GM12878 (cell line): ENCODE data around the gene FATE1. TPM values are rescaled to one million over a fixed set of nuclear protein-coding genes. Genes with fewer than 3 reads are reported as not detected.

ENCODE experiments used
- ATAC-seq: fragments of 200-7000 bp; cut with Tn5 transposase; 3 replicates; pipeline ENCODE4 v1.9.1; 2020; ENCODE audit warnings: mild to moderate bottlenecking, moderate library complexity
- BruUV-seq: library from RNA; stranded (reverse); fragments of 400-500 nt; replicated peaks from 2 replicates; lab custom pipeline; 2021; lab: Mats Ljungman, UMichigan
- CTCF ChIA-PET: fragments of 300-600 bp; sonication (Branson Sonifier 250); formaldehyde crosslinking; extraction: SDS; loops from one replicate; lab custom pipeline; 2021; ENCODE audit warnings: inconsistent platforms; lab: Yijun Ruan, JAX
- POLR2A ChIA-PET: fragments of 350-600 bp; formaldehyde crosslinking; extraction: SDS; loops from one replicate; lab custom pipeline; 2021; ENCODE audit warnings: inconsistent platforms; lab: Charles Lee
- RAD21 ChIA-PET: fragments of 300-600 bp; sonication (Branson Sonifier 250); formaldehyde crosslinking; loops from one replicate; lab custom pipeline; 2023; ENCODE audit warnings: antibody characterized with exemption; ENCODE audit not compliant: unreplicated experiment; lab: Charles Lee
- SMC1A ChIA-PET: fragments of 300-600 bp; sonication (Branson Sonifier 250); formaldehyde crosslinking; loops from one replicate; lab custom pipeline; 2023; ENCODE audit not compliant: unreplicated experiment, uncharacterized antibody; lab: Charles Lee
- DNase-seq: peaks from one replicate; pipeline ENCODE4 v3.0.0-alpha.2; 2011; ENCODE audit warnings: low read depth, low spot score
- FAIRE-seq: peaks from 3 replicates; lab custom pipeline; 2011; peaks lifted over from hg19 to GRCh38; lab: Jason Lieb, UNC
- H2AFZ ChIP-seq: 2 replicates; pipeline ENCODE4 v1.6.0; 2011; ENCODE audit warnings: low read depth, low read length, control low read depth; ENCODE audit not compliant: control insufficient read depth
- H3K27ac ChIP-seq: 2 replicates; pipeline ENCODE4 v1.5.1; 2011; ENCODE audit warnings: control low read depth; ENCODE audit not compliant: control insufficient read depth, insufficient read depth
- H3K27me3 ChIP-seq, 2 experiments: replicated peaks in 1 of 2; 2 replicates each; pipeline versions ENCODE4 v1.6.0 to v1.6.1; 2011; ENCODE audit warnings: low read length in 1 of 2; ENCODE audit not compliant: control insufficient read depth in 2 of 2, insufficient read depth in 2 of 2
- H3K36me3 ChIP-seq, 2 experiments: 2 replicates each; pipeline ENCODE4 v1.5.1; 2011; ENCODE audit warnings: low read length in 1 of 2; ENCODE audit not compliant: control insufficient read depth in 2 of 2, insufficient read depth in 2 of 2
- H3K4me1 ChIP-seq: 2 replicates; pipeline ENCODE4 v1.6.1; 2011; ENCODE audit warnings: mild to moderate bottlenecking, low read length, moderate library complexity, mixed read lengths; ENCODE audit not compliant: control insufficient read depth, insufficient read depth
- H3K4me2 ChIP-seq: 2 replicates; pipeline ENCODE4 v1.6.0; 2011; ENCODE audit warnings: control low read depth; ENCODE audit not compliant: control insufficient read depth, insufficient read depth
- H3K4me3 ChIP-seq: fragments of 200-600 bp; sonication (generic); 2 replicates; pipeline ENCODE4 v1.5.1; 2016
- H3K79me2 ChIP-seq: 2 replicates; pipeline ENCODE4 v1.6.0; 2011; ENCODE audit warnings: low read length; ENCODE audit not compliant: control insufficient read depth, insufficient read depth
- H3K9ac ChIP-seq: 2 replicates; pipeline ENCODE4 v1.8.0; 2011; ENCODE audit warnings: low read length, control low read depth, mixed read lengths; ENCODE audit not compliant: control insufficient read depth, insufficient read depth
- H3K9me3 ChIP-seq: replicated peaks from 3 replicates; pipeline ENCODE4 v1.5.1; 2011; ENCODE audit warnings: mild to moderate bottlenecking, low read length; ENCODE audit not compliant: control insufficient read depth, insufficient read depth
- H4K20me1 ChIP-seq: 2 replicates; pipeline ENCODE4 v1.6.0; 2011; ENCODE audit not compliant: control insufficient read depth, insufficient read depth
- BCL3 ChIP-seq: IDR thresholded peaks from 2 replicates; pipeline ENCODE4 v1.6.1; 2011; ENCODE audit warnings: borderline replicate concordance, low read depth, mild to moderate bottlenecking, moderate library complexity, low read length; ENCODE audit not compliant: insufficient read depth, poor library complexity, severe bottlenecking
- PAX5 ChIP-seq: IDR thresholded peaks from 2 replicates; pipeline ENCODE4 v1.6.1; 2011; ENCODE audit warnings: low read depth, low read length, borderline replicate concordance
- SMC3 ChIP-seq: IDR thresholded peaks from 2 replicates; pipeline ENCODE4 v1.6.1; 2011; ENCODE audit warnings: low read length, improper control_type of control experiment, borderline replicate concordance
- WGBS: methylation state at CpG from one replicate; pipeline ENCODE4 v1.1.6; 2016; ENCODE audit warnings: low lambda C conversion rate; ENCODE audit not compliant: insufficient replicate concordance, insufficient coverage; ENCODE audit errors: missing lambda C conversion rate; 5-methylcytosine and 5-hydroxymethylcytosine counted together
- in situ Hi-C: fragments of 300-500 bp; cut with MboI; formaldehyde crosslinking; loops from 9 replicates; pipeline ENCODE4 v1.14.3; 2018; ENCODE audit warnings: mixed read lengths
- intact Hi-C: fragments of 100-400 bp; cut with micrococcal nuclease; formaldehyde crosslinking; loops from one replicate; pipeline ENCODE4 v1.14.2; 2022; ENCODE audit not compliant: unreplicated experiment
- polyA plus RNA-seq, 11 experiments: library from polyadenylated mRNA; depleted of rRNA in 4 of 11; unstranded in 6 of 11; stranded (reverse) in 5 of 11; fragments of >200 nt; fragmentation: Nextera tagmentation in 4 of 11; fragmentation: Illumina TruSeq in 1 of 11; extraction: Ambion mirVana in 4 of 11; extraction: Trizol in 1 of 11; gene quantifications; 1 replicate in 1 of 11; 2 replicates in 10 of 11; pipeline versions ENCODE4 v1.2.1 to v1.2.3, GENCODE V29; 2011 to 2016; ENCODE audit warnings: inconsistent platforms in 2 of 11, missing spikeins in 2 of 11, low read depth in 1 of 11
- total RNA-seq, 4 experiments: library from RNA; depleted of rRNA in 3 of 4; stranded (reverse); fragments of >200 nt in 3 of 4; fragmentation: Illumina TruSeq in 1 of 4; extraction: Trizol in 1 of 4; gene quantifications; 2 replicates each; pipeline versions ENCODE4 v1.2.1 to v1.2.3, GENCODE V29; 2013 to 2021
- TF ChIP-seq, protein P1 (sequence below), 3 experiments: IDR thresholded peaks in 2 of 3; conservative IDR thresholded peaks in 1 of 3; 2 replicates each; pipeline ENCODE4 v1.5.1; 2011; ENCODE audit warnings: low read depth in 3 of 3, low read length in 3 of 3, mild to moderate bottlenecking in 3 of 3, control low read depth in 2 of 3, moderate library complexity in 2 of 3, inconsistent platforms in 1 of 3, mixed read lengths in 1 of 3; ENCODE audit not compliant: control insufficient read depth in 2 of 3, insufficient read depth in 1 of 3; ENCODE audit errors: extremely low read depth in 1 of 3
- TF ChIP-seq, protein P2 (sequence below): fragments of 450-650 bp; IDR thresholded peaks from 2 replicates; pipeline ENCODE4 v1.6.1; 2017; ENCODE audit warnings: mild to moderate bottlenecking, moderate library complexity

Gene FATE1
- total and polyA plus RNA-seq, 10 of the 15 experiments (the other 5 are each of a cell fraction or from before 2014, with no cell fraction given): 0.26 to 0.28 TPM; not detected in 8

DNA sequence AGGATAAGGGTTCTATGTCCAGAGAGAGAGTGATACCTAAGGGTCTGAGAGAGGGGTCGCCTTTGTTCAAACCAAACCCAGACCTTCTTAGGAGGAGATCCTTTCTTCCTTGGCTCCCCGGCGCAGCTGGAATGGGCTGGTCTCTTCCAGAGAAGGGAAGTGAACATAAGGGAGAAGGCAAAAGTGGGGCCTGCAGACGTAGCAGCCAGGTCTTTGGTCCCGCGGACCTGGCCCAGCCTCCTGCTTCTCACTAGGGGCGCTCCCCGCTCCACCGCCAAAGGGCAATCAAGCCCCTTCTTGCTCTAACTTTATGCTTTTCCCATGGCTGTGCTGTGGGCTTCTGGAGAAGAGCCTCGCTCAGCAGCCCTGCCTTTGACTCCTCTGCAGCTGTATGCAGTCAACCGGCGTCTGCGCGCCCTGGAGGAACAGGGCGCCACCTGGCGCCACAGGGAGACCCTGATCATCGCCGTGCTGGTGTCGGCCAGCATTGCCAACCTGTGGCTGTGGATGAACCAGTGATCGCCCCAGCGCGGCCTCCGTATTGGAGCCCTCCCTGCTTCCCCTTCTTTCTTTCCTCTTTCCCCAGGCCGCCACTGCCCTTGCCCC lies 6.5 kb downstream of the FATE1 start:
- Histone ChIP-seq H3K36me3 (no peaks in the 10 kb centered on the region), H3K4me3 (no peak overlapping the region), H2AFZ (no peak overlapping the region), H3K9me3 (no peaks in the 10 kb centered on the region), H3K9ac (no peak overlapping the region), H3K4me1 (no peaks in the 10 kb centered on the region), H3K79me2 (no peaks in the 10 kb centered on the region), H3K27me3 (no peaks in the 10 kb centered on the region), H4K20me1 (no peaks in the 10 kb centered on the region), H3K27ac (no peak overlapping the region), H3K4me2 (no peak overlapping the region)
- 46% methylated on average over 23 of the region's 24 CpGs for WGBS
- POLR2A ChIA-PET: no interaction called here
- TF ChIP-seq SMC3: peak; percentile 20; the same call in 1 of the 2 replicates
- TF ChIP-seq, protein P1, sequence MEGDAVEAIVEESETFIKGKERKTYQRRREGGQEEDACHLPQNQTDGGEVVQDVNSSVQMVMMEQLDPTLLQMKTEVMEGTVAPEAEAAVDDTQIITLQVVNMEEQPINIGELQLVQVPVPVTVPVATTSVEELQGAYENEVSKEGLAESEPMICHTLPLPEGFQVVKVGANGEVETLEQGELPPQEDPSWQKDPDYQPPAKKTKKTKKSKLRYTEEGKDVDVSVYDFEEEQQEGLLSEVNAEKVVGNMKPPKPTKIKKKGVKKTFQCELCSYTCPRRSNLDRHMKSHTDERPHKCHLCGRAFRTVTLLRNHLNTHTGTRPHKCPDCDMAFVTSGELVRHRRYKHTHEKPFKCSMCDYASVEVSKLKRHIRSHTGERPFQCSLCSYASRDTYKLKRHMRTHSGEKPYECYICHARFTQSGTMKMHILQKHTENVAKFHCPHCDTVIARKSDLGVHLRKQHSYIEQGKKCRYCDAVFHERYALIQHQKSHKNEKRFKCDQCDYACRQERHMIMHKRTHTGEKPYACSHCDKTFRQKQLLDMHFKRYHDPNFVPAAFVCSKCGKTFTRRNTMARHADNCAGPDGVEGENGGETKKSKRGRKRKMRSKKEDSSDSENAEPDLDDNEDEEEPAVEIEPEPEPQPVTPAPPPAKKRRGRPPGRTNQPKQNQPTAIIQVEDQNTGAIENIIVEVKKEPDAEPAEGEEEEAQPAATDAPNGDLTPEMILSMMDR (IDR thresholded peaks at IDR 0.05 in 2 of 3, conservative IDR thresholded peaks at IDR 0.05 in 1 of 3; ENCODE audit: control insufficient read depth in 2 of 3, extremely low read depth in 1 of 3, insufficient read depth in 1 of 3, low read depth in 3 of 3, low read length in 3 of 3): peak in 2 of 3 experiments; percentile 24 to 34; a peak in 3 of 6 replicates
- TF ChIP-seq PAX5: no peak
- DNase-seq: no peak
- RAD21 ChIA-PET: no interaction called here
- peak; percentile 63 for ATAC-seq
- intact Hi-C loops: no loop called here
- in situ Hi-C loops: no loop called here
- CTCF ChIA-PET: no interaction called here
- SMC1A ChIA-PET: no interaction called here
- FAIRE-seq: no peak
- BruUV-seq: no TSS peak

DNA sequence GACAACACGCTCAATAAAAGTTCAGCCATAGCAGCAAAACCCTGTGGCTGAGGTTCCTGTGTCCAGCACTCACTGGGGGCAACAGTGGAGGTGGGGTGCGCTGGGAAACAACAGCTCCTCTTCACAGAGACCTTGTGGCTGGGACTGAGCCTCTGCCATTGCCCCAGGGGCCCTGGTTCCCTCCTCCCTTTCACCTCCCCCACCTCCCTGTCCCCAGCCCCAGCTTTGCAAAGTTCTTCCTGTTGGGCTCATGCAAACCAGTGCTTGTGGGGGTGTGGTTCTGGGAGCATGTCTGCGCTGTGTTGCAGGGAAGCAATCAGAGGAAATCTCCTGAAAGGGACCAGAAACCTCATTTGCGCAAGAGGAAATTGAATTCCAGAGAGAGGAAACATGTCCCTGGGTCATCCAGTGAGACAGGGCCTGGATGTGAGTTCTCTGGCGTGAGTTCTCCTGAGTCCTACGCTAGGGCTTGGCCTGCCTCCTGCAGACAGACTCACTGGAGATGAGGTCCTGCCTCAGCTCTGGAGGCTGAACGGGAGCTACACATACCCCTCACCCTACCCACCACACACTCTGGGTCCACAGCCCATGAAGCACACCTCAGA lies 7.4 kb downstream of the FATE1 start:
- H3K4me2 ChIP-seq: no peak overlapping the region
- H3K27me3 ChIP-seq: no peaks in the 10 kb centered on the region
- RAD21 ChIA-PET: no interaction called here
- WGBS: 23% methylated on average over 7 of the region's 7 CpGs
- no peak for ATAC-seq
- BruUV-seq: no TSS peak
- CTCF ChIA-PET: interaction anchor here (0.5 kb wide), 1 partner anchor 13 kb away, joined by 3 read pairs; no protein-coding TSS in a partner anchor
- no peak for FAIRE-seq
- H3K27ac ChIP-seq: no peak overlapping the region
- intact Hi-C loops (no loop called here), in situ Hi-C loops (no loop called here)
- no peaks in the 10 kb centered on the region for H4K20me1 ChIP-seq
- H3K9ac ChIP-seq: no peak overlapping the region
- H3K36me3 ChIP-seq: no peaks in the 10 kb centered on the region
- SMC1A ChIA-PET: no interaction called here
- no peak overlapping the region for H2AFZ ChIP-seq
- DNase-seq: no peak
- no peaks in the 10 kb centered on the region for H3K9me3 ChIP-seq
- no peaks in the 10 kb centered on the region for H3K79me2 ChIP-seq
- H3K4me3 ChIP-seq: no peak overlapping the region
- no peaks in the 10 kb centered on the region for H3K4me1 ChIP-seq
- POLR2A ChIA-PET: no interaction called here
- TF ChIP-seq BCL3: no peak
- TF ChIP-seq, protein P2, sequence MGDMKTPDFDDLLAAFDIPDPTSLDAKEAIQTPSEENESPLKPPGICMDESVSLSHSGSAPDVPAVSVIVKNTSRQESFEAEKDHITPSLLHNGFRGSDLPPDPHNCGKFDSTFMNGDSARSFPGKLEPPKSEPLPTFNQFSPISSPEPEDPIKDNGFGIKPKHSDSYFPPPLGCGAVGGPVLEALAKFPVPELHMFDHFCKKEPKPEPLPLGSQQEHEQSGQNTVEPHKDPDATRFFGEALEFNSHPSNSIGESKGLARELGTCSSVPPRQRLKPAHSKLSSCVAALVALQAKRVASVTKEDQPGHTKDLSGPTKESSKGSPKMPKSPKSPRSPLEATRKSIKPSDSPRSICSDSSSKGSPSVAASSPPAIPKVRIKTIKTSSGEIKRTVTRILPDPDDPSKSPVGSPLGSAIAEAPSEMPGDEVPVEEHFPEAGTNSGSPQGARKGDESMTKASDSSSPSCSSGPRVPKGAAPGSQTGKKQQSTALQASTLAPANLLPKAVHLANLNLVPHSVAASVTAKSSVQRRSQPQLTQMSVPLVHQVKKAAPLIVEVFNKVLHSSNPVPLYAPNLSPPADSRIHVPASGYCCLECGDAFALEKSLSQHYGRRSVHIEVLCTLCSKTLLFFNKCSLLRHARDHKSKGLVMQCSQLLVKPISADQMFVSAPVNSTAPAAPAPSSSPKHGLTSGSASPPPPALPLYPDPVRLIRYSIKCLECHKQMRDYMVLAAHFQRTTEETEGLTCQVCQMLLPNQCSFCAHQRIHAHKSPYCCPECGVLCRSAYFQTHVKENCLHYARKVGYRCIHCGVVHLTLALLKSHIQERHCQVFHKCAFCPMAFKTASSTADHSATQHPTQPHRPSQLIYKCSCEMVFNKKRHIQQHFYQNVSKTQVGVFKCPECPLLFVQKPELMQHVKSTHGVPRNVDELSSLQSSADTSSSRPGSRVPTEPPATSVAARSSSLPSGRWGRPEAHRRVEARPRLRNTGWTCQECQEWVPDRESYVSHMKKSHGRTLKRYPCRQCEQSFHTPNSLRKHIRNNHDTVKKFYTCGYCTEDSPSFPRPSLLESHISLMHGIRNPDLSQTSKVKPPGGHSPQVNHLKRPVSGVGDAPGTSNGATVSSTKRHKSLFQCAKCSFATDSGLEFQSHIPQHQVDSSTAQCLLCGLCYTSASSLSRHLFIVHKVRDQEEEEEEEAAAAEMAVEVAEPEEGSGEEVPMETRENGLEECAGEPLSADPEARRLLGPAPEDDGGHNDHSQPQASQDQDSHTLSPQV: no peak
